Activated effector memory CD4-positive, alpha-beta T cell treated with anti-CD3 and anti-CD28 coated beads, Interleukin-2, amount 50 U/mL, for 16 hours (primary cell): ENCODE data around the gene PDE2A.

Source experiments
- DNase-seq: peaks from one replicate; pipeline ENCODE4 v3.0.0-alpha.2; 2020

PDE2A gene

DNA sequence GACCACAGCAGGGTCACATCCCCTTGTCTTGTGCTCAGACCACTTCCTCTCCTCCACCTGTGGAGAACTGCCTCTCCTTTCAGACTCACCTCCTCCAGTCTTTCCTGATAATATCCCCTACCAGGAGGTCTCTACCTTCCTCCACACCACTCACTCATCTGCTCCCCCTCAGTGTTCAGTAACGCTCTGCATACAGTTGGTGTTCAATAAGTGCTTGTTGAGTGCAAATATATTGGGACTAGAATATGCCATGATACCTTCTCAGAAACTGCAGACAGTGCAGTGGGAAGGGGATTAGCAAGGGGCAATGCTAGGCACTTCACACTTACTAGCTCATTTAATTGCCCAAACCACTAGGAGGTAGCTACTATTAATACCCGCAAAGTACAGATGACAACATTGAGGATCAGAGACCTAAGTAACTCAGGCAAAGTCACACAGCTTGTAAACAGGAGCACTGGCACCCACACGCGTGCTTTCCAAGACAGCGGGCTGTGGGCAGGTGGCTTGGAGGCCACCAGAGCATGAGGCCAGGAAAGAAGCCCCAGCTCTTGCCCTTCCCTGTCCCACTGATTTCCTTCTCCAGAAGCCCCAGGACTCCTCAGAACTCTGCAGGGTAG is 8.1 kb upstream of the PDE2A start:
- no peak for DNase-seq

DNA sequence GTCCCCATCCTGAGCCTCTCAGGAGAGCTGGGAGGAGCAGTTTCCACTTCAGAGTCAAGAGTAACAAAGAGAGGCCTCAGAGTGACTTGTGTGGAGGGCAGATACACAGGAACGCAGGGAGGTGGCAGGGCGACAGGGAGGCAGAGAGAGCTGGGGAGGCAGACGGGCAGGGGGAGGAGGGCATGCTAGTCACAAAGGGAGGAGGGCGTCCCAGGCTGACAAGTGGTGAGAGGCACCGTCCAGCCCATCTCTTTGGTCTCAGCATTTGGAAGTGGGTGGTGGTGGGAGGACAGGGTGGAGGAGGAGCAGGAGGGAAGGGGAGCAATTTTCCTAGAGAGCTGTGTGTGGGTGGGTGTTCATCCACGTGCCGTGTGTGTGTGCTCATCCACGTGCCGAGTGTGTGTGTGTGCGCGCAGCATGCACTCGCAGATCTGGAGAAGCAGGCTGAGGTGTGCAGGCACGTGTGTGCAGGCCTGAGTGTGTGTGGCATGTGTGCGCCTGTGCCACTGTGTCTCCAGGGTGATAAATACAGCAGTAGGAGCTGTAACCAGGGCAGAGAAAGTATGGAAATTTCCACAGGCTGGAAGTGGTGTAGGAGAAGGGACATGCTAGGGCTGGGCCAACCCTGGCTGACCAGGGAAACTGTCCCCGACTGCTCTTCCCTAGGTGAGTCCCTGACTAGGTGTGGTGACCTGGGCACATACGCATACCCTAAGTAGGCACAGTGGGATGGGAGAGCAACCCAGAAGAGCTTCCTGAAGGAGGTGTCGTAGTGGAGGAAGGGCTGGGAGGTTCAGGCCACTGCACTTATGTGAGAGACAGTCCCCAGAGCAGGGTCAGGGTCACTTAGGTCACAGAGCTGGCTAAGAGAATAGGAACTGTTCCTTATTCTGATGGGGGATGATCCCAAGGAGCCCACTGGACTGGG is 7.3 kb upstream of the PDE2A start:
- DNase-seq, result no peak

DNA sequence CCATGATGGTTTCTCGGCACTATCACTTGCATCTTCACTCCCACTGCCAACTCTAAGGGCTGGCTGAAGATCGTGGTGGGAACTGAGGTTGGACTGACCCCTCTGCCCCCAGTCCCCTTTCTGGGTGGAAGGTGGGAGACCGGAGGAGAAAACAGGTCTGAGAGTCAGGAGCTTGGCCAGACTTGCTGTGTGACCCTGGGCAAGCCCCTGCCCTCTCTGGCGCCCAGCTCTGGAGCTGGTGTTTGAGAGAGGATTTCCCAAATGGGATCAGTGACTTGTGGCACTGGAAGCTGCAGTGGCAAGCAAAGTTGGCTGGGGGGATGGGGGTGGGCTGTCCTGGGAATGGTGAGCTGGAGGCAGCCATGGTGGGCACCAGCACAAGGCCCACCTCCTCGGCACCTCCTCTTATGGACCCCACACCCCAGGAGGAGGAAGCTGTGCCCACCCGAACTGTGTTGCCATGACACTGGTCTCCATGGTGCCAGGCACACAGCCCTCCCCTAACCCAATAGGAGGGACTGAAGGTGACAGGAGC is 6.5 kb upstream of the PDE2A start:
- DNase-seq, result no peak

DNA sequence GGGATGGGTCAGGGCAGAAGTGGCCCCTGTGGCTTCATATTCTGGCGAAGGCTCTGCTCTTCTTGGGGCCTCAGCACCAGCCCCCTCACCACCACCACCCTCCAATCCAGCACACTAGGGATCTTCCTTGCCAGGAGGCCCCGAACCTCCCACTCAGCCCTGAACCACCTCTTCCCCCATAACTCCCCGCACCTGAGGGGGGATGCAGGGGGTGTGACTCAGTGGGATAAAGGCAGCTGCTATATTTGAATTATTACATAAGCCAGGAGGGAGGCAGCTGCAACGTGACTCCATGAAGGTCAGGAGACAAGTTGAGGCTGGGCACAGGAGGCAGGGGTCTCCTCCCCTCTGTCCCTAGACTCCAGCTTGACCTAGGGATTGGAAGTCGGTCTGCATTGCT is 5.6 kb upstream of the PDE2A start:
- no peak for DNase-seq

DNA sequence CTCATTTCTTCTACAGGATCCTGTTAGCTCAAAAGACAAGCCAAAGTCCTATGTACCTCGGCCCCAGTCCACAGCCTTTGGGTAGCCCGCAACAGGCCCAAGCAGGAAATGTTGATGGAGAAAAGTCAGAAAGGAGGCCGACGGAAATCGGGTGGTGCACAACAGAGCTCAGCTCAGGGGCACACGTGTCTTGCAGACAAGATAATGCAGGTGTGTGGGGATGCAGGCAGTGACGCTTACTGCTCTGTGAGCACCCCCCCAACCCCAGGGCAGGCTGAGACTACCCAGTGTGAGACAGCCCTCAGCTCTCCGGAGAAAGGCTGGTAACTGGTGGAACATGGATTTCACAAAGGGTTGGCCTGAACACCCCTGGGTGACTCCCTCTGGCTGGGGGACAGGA is 4.3 kb upstream of the PDE2A start:
- no peak for DNase-seq

DNA sequence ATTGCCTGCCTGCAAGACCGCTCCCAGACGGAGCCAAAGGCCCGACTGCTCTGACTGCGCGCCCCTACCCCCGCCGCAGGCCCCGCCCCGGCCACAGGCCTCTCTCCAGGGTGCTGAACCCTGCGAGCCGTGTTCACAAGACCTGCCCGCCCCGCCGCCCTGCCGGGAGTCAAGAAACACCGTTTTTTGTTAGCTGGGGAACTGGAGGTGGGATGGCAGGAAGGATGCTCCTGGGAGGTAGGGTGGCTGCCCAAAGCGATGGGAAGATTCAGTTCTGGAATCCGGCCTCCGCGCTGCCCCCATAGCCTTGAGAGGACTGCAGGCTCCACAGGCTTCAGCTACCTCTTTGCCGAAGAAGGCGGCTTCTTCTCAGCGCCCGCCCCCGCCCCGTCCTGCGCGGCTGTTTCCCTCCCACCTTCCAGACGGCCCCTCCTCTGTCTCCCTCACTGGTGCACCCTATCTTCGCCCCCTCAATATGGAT is 2.7 kb upstream of the PDE2A start:
- DNase-seq, result peak; percentile 87

DNA sequence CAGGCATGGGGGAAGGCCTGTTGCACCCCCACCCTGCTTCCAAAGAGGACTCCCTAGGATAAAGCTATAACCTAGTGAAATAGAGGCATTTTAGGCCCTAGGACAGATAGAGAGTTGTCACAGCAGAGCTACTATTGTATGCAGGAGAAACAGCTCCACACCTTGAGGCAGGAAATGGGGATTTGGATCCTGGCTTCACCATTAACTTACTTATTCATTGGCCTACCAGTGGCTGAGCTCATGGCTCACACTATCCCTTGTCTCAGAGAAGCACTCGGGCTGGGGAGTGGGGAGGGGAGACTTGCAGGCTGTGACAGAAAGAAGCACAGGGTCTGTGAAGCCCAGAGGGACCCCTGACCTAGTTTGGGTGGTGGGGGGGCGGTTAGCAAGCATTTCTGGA is 999 bp upstream of the PDE2A start:
- DNase-seq, result no peak

DNA sequence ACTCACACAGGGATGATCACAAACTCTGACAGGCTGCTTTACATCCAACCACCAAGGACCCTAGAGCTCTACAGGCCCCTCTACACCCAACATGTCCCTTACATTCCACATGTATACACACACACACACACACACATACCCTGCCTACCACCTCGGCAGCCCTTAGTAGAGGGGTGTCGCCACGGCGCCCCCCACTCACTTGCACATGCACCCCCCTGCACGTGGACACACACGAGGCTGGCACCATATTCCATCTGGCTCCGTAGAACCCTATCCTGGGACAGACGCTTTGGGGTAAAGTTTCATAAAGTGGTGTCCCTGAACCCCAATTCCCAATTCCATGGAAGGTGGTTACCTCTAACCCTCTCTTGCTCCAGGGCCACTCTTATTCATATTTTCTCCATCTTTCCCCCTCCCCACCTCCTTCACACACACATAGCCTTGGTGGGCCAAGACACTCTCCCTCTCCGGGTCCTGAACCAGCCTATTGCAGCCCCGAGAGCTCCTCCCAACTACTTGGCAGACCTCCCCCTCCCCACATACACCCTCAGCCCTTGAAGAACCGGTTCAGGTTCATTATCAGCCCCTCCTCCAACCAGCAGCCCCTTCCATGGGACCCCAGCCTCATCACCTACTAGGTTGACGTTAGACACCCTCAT is 809 bp downstream of the PDE2A start:
- DNase-seq, result no peak

DNA sequence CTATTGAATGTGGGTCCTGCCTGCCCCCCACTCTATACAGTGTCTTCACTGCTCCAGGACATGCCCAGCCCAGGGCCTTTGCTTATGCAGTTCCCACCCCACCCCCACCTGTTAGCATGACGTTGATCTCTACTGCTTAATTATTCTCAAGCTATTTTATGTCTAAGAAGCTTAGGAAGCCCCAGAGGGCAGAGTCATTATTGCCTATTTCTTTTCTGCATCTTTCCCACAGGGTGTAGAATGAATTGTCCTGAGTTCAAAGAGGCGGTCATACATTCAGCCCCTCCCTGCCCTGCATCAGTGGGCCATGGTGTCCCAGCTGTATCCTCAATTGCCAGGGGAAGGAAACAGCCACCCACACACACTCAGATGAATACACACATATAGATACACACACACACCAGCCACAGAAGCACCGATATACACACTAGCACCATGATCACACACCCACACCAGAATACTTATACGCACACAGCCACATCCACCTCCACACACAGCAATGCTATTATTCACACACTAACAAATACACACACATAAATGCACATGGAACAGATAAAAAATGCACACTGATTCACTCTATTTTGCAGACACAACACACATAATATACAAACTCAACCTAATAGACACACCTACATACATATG is 1.5 kb downstream of the PDE2A start:
- DNase-seq, result no peak

DNA sequence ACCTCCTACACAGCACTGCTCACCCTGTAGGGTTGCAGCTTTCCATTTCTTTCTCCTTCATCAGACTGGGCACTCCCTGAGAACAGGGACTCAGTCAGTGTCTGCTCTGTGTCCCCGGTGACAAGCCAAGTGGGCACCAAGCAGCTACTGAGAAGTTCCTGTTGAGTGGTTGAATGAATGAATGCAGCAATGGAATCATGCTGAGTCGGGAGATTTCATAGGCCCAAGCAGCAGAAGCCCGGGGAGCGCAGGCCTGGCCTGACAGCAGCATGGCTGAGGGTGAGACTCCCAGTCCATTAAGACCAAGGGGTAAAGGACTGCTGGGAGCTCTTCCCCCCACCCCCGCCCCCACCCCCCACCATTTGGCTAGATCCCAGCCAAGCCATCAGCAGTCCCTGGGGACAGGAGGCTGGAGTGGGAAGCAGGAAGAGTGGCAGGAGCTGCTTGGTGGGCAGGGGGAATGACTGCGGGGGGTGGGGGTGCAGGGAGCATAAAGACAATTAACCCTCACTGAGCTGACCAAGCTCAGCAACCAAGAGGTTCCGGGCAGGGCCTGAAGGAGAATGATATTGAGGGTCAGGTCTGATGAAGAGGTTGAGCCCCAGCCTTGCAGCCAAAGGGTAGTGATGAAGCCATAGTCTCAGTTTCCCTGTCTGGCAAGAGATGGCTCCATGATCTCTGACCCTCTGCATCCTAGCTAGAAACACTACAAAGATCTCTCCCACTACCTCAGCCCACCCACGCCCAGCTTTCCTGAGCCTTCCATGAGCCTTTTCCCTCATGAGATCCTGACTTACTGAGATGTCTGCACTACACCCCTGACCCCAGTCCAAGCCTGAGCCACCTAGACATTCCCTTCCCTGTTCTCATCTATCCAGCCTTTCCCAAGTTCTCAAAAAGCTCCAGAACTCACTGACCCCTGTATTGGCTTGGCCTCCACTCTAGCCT is 2.8 kb downstream of the PDE2A start:
- no peak for DNase-seq

DNA sequence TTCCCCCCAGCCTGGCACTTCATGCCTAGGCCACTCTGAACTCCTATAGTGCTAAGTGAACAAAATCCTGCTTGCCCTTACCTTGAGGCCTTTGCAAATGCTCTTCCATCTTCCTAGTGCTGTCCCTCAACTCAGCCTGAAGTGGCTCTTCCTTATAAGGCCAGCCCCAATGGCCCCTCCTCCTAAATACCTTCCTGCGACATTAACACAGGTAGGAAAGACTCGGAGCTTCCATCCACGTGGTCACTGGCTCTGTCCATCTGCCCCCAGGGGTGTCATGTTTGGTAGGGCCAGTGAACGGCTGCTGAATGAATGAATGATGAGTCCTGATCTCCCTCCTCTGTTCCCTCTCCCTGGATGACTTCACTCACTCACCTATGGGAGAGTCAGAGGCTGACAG is 4.2 kb downstream of the PDE2A start:
- no peak for DNase-seq

DNA sequence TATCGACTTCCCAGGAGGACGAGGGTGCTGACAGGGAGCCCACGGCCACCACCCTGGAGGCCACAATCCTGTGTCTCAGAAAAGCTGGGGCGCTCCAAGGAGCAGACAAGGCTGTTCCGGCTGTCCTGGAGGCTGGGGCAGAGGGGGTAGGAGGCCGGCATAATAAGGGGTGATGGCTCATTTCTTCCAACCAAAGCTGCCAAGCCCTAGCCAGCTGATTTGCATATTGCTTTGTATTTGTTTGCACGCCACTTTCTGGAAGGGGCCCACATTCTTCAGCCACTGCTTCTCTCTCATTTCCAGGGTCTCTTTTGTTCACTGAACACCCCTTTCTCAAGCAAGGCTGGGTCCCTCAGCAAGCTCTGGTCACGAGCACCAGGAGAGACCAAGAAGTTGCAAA is 4.7 kb downstream of the PDE2A start:
- DNase-seq, result no peak

DNA sequence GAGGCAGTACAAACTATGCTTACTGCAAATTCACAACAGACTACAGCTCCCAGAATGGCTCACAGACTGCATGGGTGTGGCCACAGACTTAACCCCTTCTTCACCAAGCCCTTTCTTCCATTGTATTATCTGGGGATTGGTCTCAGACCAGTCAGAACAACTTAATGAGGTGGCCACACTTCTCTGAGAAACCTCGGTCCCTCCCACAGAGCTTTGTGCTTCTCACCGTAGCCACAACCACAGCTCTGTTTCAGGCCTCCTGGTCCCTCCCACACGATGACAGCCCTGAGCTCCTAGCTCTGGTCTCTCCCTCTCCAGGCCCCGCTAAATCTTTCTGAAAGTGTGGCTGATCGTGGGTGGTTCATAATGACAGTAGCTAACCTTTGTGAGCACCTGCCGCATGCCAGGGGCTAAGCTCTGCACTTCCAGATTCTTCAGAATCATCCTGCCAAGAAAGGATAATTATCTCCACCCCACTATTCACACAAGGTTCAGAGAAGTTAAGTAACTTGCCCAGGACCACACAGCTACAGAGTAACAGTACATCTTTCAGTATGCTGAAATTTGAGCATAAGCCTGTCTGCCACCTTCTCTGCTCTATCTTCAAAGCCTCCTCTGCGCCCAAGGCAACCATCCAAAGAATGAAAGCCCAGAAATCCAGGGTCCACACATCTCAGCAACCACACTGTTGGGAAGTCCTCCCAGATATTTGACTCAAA is 5.4 kb downstream of the PDE2A start:
- peak; percentile 72 for DNase-seq

DNA sequence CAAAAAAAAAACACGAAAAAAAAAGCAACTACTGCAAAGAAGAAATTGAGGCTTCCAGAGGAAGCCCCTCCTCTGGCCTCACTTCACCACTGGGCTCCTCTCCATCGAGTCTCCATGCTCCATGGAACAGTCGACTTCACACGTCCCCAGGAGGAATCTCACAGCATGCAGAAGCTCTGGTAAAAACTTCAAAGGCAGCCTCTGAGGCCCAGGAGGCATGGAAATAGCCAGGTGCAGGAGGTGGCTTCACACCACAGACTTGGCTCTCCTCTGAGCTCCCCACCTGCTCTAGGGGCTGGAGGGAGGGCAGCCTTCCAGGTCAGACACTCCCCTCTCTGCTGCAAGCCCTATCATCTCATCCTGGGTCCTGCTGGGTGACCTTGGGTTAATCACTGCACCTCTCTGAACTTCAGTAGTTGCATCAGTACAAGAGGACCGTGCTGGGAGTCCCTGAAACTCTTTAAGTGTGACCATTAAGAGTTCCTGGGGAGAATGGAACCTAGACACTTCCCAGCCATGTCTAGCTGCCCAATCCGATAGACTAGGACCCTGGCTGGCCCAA is 8.2 kb downstream of the PDE2A start:
- no peak for DNase-seq

DNA sequence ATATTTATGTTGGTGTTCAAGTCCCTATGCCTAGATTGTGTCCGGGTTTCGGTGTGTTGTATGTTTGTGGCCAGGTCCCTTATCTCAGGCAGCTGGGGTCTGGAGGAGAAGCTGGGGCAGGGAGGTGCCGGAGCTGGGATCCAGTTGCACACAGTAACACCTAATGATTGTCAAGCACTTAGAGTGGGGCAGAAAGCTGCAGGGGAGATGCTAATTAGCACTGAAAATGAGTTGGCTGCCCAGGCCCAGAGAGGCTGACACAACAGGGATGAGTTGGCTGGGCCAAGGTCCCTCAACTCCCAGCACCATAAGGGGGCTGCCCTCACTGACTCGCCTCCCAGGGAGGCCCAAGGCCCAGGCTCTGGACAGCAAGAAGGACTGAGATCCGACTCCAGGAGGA is 12.2 kb downstream of the PDE2A start:
- DNase-seq, result no peak

DNA sequence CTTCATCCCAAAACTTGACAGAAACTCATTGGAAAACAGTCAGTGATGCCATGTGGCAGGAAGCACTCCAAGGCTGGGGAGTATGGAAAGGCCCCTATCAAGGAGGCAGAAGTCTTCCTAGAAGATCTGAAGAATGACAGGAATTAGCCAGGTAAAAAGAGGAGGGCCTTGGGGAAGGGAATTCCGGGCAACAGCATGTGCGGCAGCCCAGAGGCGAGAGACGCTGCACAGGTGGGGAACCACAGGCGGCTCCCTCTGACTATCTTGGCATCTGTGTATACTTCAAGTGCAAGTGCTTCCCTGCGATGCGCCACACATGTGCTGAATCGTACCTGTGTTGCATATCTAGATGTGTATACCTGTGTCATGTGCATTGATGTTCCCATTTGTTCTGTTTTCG is 12.7 kb downstream of the PDE2A start:
- no peak for DNase-seq

DNA sequence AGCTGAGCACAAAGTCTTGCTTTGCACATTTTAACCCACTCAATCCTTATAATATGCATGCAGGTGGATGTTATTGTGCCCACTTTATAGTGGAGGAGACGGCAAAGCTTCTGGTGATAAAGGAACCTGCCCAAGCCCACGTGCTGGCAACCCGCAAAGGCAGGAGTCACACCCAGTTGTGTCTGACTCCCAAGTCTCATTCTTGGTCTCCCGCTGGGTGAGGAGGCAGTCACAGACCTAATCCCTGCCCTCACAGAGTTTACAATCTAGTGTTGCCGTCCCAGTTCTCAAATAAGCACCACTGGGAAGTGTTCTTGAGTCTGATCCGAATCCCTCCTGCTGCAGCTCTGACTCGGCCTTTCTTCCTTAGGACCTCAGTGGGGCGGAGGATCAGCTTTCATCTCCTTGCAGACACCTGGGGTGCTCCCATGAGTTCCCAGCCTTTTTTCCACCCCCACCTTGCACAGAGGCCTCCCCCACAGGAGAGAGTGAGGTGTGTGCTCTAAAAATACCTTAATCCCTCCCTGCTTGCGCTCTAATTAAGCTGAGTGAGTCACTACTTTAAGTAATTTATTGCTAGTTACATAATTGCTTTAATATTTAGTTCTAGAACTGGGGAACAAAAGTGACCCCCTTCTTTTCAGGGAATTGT is 15.1 kb downstream of the PDE2A start:
- no peak for DNase-seq

DNA sequence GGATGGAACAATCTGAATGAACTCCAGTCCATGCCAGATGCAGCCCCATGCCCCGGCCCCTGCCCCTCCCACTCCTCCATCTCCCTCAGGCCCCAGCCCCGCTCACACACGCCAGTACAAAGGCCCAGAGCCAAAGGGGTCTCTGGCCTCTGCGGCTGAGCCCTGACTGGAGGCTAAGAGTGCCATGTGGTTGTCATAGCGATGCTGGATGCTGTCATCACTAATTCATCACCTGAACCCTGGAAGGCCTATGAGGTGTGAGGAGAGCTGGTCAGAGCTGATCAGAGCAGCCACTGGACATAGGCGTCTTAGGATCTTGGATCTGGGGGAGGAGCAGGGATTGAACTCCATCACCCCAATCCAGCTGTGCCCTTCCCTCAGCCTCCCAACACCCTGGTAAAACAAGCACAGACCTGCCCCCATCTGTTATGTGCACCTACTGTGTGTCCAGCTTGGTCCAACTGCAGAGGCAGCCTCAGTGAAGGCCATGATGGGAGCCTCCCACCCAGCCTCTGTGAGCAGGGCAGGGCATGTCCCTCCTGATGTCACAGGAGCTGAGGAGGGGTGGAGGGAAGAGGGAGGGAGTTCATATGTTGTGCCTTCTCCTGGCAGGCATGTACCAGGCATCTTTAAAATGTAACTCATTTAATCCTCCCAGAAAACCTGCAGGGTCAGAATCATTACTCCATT is 16.7 kb downstream of the PDE2A start:
- DNase-seq, result no peak

DNA sequence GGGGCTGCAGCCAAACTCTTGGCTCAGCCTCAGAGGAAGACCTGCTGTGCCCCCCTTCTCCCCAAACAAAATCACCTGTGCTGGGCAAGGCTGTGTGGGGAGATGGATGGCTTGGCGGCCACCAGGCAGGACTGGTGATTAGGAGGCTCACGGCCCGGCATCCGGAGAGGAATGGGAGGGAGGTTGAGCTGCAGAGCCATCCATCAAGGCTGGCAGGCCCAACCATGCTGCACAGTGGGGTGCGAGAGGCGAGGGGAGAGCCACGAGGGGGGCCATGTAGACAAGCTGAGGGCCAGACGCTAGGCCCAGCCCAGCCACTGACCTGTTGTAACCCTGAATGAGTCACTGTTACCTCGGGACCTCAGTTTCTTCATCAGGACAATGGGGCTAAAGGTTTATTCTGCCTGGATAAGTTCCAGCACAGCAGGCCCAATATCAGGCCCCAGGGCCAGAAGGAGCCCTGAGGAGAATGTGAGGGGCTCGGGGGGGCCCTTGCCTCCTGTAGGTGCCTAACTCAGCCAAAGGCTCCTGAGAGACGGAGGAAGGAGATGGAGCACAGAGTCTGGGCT is 18.2 kb downstream of the PDE2A start:
- no peak for DNase-seq
